HG03066 (cell line): ENCODE data around the gene FAP.

Source experiments
- ATAC-seq: cut with Tn5 transposase; IDR thresholded peaks from one replicate; pipeline ENCODE4 v1.9.1; 2021; ENCODE audit warnings: low read depth; ENCODE audit not compliant: unreplicated experiment

The FAP gene

DNA sequence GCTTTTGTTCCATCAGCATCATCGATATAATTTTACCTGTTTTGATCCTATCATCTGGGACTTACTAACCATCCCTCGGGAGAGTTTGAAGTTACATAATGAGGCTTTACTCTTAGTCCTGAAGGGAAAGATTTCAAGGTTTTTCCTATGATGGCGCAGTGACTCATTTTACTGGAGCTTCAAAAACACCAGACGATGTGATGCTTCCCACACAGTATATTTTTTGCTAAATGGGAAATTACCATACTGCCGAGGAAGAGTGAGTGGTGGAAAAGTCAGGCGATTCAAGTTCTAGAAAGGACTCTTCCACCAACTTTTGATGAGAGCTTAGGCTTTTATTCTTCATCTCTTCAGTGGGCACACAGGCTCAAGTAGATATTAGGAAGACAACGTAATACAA is 46.6 kb downstream of the FAP start:
- no peak for ATAC-seq

DNA sequence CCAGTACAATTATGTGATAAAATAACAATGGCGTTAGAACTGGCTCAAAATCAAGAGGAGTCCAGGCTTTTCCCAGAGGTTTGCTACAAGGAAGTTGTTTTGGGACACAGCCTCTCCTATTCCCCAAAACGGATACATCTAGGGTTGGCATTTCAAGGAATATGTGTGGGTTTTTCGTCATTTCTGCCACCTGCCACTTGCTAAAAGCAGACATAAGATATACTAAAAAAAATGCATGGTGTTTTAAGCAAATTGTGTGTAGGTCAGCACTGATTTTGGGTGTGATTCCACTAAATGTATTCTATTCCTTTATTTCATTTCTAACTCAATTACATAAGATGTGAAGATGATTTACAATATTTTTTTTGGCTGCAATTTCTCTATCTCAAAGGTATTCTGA is 54.8 kb downstream of the FAP start:
- no peak for ATAC-seq

DNA sequence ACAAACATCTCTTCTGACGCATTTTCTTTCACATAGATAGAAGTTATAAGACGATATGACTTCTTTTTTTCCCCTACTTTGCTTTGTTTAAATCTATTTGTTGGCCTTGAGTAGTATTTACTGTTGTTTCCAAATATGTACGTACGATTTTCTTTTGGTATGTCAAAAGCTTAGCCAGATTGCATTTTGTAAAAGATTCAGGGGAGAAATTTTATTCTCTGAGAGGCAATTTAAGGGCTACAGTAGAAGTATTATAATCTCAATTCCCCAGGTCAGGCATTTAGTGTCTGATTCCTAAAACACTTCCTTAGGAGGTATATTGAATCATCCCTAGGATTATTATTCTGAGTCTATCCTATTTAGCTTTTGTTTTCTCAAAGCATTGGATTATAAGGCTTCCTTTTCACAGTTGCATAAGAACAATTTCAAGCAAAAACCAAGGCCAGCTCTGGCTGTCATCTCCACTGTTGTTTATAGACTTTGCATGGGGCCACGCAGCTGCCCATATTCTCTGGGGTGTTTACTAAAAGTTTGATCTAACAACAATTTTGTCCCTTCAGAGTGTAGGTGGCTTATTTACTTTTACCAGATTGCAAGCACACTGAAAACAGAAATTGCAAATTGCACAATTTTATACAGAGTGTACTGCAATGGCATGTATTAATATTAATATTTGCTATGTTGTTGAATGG is 57.6 kb downstream of the FAP start:
- no peak for ATAC-seq

DNA sequence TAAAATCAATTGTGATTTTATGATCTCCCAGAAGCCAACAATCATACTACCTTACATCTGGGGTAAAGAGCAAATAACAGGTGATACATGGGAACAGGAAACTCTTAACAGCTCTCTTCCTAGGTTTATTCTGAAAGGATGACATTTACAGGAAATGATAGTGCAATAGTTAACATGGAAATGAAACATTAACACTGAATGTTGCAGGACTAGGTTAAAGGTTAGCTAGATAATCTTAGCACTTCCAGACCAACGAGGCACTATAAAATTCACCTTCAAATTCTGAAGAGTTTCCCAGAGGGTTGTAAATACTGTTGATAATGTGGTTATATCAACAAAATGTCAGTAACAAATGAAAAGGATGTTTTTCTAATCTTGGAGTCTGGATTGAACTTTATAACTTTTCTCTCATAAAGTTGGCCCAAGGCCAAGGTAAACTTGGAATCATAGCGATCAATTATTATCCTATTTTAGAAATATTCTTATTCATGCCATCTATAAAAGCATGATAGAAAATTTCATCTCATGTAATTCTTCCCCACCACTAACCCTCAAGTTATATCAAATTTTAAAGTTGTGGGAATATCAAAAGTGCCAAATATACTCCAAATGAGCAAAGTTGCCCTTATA is 58.3 kb downstream of the FAP start:
- ATAC-seq, result no peak

DNA sequence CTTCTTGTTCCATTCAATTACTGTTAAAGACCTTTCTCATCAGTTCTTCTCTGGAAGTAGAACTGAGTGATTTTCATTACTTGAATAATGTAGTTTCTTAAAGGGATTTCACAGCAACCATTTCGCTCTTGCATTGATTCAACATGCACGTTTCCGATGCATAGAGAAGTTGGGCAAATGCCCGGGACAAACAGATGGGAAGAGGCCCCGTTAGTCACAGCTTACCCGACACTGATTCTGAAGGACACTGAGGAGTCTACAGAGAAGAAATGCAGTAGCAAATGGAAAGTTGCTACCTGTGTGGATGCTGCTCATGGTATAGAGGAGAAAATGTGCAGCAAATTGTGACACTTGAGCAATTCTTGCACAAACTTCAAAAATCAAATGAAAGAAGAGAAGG is 58.9 kb downstream of the FAP start:
- ATAC-seq, result no peak

DNA sequence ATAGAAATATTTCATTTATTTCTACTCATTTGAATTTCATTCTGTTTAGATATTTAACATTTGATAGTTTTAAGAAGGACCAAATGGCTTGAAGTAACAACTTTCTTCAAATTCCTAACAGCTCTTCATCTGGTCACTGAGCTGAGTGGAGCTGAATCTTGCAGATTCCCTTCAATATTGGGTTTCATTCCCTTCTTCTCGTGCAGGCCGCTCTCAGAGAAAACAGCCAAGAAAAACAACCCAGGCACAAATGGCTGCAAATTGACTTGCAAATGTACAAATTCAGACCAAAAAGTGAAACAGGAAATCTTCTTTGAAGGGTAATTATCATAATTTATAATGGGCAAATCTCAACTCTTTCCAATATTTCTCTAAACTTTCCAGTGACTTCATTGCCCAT is 60.9 kb downstream of the FAP start:
- no peak for ATAC-seq

DNA sequence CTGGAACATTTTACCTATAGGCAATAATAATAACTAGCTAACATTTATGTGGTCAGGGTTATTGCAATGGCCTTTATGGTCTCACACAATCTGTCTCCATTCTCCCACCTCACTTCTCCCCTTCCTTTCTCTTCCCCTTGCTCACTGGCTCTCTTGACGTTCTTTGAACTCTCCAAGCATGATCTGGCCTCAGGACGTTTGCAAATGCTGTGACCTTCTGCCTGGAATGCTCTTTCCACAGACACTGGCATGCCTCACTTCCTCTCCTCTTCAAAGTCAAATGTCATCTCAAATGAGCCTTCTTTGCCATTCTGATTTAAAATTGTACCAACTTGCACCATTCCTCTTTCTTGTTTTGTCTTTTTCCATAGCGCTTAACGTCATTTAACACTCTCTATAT is 65.9 kb downstream of the FAP start:
- ATAC-seq, result no peak

DNA sequence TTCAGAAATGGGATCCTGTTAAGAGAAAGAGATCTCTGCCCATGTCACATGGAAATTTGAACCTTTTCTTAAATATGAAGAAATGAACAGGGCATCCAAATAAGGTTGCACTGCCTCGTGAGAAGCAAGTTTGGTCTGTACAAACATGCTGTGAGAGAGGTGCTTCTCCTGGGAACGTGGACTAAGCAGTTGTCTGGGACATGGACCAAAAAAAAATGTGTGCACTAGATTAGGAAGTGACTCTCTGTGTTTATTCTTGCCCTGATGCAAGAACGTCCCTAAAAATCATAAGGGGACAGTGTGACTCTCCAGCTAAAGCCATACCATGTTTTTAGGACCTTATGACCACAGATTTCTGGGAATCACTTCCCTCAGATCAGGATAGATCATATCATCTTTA is 67.5 kb downstream of the FAP start:
- no peak for ATAC-seq

DNA sequence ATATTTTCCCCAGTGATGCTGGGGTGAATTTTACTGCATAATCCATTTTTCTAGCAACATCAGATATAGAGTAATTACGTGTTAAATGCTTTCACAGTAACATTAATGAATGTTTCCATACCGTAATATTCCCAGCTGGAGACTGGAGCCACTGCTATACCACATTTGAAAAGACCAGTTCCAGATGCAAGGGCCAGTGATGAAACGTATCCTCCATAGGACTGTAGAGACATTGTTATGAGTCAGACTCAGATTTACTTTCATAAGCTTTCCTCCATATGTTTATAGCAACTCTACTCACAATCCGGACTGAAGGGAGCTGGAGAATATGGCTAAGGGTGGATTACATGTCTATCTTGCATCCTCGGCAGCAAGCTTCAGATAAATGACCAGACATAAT is 68.5 kb downstream of the FAP start:
- no peak for ATAC-seq

DNA sequence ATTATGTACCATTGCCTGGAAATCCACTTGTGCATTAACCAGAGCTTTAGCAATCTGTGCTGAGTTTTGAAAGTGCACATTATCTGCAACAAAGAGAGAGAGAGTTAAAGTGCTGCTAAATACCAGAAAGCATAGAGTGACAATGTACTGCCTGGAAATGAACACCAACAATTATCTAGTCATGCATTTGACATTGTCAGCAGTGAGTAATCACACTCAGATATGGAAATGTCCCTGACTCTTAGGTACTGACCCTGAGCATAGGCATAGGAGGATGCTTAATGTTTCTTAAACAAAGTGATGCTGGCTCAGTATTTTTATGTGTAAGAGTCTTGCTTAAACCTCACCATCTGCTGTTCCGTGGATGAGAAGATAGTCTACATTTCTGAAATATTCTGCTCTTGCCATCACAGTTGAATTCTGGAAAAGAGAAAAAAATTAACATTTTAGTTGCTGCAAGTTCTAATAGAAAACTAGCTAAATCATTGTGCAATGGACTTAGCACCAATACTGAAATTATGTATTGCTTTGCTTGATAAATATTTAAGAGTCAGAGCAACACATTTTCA is 70.4 kb downstream of the FAP start:
- ATAC-seq, result no peak

DNA sequence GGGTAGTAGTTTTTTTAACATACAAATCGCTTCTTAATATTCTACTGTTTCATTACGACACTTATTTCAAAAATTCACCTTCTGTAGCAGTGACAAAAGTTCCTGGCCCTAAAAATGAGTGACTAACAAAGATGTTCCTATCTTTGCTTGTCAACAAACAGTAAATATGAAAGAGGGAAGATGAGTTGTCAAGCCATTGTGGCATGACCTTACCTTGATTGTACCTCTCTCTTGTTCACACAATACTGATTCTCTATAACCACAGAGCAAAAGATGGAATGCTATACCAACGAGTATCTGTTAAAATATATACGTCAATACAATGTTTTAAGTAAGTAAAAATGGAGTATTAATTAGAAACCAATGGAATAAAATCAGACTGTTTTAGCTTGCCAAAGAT is 76.5 kb downstream of the FAP start:
- no peak for ATAC-seq

DNA sequence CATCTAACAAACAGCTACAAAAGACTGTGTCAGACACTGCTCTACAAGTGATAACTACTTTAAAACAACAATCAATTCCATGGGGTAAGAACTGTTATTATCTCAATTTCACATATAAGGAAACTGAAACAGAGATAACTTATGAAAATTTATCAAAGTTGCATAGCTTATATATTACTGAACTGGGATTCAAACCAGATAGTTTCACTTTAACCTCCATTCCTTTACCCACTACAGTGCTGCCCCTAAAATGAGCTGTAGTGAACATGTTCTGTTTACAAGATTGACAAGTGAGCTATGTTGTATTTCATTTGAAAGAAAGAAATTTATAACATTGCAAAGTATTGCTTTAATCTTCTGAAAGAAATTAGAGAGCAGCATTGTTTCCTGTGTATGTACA is 77.1 kb downstream of the FAP start:
- no peak for ATAC-seq

DNA sequence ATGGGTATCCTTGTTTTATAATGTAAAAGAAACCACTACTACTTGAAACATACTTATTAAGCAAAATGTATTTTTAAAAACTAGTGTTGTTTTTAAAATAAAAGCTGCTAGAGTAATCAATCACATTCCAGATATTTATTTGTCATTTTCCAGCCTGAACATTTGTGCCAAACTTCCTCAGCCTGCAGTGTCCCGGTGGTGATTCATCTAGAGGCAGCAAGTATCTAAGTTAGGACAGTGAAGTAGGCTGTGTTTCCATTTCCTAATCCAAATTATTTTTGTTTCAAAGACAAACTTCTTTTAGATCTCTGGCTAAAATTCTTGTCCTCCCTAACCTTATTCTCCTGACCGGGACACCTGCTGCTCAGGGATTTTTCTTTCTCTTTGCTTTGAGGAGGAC is 78.4 kb downstream of the FAP start:
- ATAC-seq, result no peak

DNA sequence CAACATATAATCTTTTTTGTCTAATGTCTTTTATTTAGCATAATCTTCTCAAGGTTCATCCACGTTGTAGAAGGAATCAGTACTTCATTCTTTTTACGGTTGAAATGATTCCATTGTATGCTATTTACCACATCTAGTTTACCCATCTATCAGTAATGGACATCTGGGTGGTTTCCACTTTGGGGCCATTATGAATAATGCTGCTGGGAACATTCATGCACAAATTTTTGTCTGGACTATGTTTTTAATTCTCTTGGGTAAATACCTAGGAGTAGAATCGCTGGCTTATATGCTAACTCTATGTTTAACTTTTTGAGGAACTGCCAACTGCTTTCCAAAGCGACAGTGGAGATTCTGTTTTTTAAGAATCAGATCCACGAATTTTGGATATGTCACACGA is 83.8 kb downstream of the FAP start:
- no peak for ATAC-seq

DNA sequence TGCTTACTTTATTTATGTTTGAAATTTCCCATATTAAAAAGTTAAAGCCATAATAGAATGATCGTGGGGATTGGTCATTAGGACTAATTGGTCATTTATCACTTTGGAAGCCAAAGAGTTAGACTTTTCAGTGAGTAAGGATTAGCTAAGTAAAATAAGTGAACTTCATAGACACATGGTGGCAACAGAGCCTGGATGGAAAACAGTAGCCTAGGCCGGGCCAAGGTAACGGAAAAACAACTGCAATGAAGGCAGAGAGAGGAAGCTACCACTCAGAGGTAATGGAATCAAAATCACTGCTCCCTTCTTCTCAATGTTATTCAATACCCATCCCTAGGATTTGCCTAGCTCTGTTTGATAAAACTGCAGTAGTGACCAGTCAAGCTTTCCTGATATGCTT is 87.1 kb downstream of the FAP start:
- ATAC-seq, result no peak

DNA sequence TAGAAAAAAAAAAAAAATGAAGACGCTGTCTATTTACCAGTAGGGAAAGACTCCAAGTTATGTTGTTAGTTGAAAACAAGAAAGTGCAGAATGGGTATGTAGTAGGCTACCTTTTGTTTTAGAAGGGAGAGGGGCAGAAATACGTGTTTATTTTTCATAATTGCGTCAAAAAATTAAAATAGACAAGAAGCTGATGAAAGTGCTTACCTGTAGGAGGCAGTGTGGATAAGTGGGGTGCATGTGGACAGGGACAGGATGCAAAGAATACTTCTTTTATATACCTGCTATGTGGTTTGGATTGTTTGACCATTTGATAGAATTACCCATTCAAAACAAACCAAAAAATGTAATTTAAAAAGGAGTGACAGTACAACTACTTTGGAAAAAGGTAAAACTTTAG is 88.2 kb downstream of the FAP start:
- no peak for ATAC-seq

DNA sequence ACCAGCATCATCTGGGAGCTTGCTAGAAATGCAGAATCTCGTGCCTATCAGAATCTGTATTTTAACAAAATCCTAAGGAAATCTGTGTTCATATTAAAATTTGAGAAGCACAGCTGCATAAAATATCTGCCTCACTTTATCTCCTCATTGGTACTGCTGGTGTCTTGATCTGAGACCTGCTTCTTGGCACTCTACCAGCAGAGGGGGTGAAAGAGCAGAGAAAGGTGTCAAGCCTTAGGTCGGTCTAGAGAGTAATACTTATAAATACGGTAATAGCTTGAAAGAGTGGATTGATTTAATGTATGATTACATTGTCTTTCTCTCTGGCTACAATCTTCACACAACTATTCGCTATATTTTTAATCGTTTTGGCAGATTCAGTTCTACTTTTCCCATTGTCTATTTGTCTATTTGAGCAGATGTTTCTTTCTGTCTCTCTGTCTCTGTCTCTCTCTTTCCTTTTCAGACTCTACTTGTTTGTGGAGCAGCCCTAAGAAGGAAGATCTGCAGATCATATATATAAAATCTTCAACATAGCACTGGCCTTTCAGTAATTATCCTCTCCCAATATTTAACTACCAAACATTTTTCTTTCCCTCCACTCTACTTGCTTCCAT is 89.5 kb downstream of the FAP start:
- ATAC-seq, result peak; percentile 96

DNA sequence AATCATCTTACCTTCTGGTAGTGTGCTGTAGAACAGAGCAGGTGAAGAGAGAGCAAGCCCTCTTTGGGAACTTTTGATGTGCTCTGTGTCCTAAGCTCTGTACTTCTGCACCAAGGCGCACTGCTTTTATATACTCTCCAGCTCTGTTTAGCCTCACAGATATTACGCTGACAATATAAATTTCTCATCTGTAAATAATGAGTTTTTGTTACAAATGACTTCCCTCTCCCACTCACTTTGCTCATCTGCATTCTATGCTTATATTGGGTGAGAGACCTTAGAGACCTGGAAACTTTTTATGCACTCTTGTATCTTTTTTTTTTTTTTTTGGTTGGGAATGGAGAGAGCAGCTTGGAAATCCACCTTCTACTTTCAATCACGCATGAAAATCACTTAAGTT is 91.1 kb downstream of the FAP start, which contains the start of gene GCG:
GCG (minus strand) TSS at position 101 of the 400 bp plus-strand sequence. CDS start 3,069 bp downstream, outside the sequence.
- no peak for ATAC-seq

DNA sequence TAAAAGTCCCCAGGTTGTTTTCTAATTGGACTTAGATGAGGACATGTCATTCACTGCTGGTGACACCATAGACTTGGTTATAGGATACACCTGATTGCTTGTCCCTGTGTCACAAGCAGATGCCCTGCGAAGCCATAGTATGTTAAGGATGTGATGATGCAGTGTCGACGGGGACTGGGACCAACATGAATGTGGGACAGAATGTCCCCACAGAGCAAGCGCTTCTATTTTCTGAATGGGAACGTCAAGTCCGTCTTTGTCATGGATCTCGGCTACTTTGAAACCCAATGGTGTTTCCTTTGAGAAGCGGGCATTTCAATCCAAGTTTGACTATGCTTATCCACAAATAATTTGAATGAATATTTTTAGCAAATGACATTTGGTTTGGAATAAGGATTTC is 93.3 kb downstream of the FAP start:
- no peak for ATAC-seq

DNA sequence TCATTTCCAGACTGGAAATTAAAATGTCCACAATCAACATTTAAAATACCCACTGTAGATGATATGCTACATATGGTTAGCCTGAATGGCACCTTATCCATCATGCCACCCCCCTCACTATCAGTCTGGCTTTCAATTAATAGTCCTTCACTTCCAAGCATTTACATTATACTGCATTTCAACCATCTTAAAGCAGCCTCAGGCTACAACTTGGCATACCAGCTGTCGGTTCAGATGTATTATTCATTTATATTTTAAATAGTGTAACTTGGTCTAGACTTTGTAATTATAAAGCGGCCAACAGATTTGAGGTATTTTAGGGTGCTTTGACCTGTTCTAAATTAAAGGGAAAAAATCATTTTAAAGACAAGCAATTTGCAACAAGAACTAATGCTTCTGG is 93.8 kb downstream of the FAP start:
- no peak for ATAC-seq

DNA sequence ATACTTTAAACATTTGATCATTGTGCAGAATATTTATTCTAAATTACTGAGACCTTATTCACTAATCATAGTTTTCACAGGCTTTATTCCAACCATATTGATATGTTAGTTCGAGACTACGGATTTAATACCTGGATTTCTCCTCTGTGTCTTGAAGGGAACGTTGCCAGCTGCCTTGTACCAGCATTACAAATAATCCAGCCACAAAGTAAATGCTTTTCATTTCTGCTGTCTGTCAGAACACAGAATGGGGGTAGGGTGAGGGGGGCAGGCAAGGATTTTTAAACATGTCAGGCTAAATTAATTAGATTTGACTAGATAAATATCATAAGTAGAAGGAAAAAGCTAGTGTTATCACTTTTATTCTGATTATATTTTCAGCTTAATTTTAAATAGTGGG is 94.3 kb downstream of the FAP start:
- ATAC-seq, result no peak

DNA sequence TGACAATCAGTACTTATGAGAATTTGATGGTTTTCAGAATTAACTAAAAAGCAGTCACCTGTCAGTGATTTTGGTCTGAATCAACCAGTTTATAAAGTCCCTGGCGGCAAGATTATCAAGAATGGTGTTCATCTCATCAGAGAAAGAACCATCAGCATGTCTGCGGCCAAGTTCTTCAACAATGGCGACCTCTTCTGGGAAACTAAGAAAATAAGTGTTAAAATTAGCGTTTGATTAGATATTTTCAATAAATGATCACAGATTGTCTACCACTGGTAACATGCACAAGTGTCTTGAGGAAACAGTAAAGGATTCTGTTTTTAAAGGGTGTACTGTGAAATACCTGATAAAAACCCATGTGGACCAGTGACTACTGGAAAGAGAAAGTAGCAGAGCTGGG is 99.3 kb downstream of the FAP start:
- no peak for ATAC-seq
